H54 (cell line): ENCODE results near the gene RPS16.
A peak's percentile ranks its signal among the peaks of the same experiment; 100 is the strongest.

ENCODE experiments used
- DNase-seq: peaks from one replicate; pipeline ENCODE4 v3.0.0; 2011; ENCODE audit warnings: low spot score, mixed read lengths; ENCODE audit not compliant: insufficient read length
- FAIRE-seq: peaks from 3 replicates; lab custom pipeline; 2011; peaks lifted over from hg19 to GRCh38; lab: Jason Lieb, UNC
- POLR2A ChIP-seq: IDR thresholded peaks from 2 replicates; pipeline ENCODE4 v1.6.1; 2011; ENCODE audit warnings: low read depth, mild to moderate bottlenecking, low read length

Gene RPS16

GRCh38 chr19:39422020-39422419 lies 13.7 kb downstream of the RPS16 start:
- FAIRE-seq (no peak), DNase-seq (no peak)
- TF ChIP-seq POLR2A, result 0 out of 2 replicates have a peak, but pooled peaks have one; percentile 13

DNA sequence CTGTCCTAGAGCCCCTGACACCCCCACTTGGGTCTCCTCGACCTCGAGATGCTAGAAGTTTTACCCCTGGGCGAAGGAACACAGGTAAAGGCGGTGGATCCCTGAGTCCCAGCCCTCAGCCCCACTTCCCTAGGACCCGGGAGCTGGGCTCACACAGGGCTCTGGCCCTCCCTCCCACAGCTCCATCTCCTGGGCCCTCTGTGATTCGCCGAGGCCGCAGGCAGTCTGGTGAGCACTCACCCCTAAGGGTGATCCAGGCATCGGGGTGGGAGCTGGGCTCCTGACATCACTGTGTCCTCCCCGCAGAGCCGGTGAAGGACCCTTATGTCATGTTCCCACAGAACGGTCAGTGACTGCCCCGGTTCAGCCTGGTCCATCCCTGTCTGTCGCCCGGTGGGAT lies 15.0 kb downstream of the RPS16 start:
- DNase-seq (no peak), FAIRE-seq (no peak)
- no peak for TF ChIP-seq POLR2A

DNA sequence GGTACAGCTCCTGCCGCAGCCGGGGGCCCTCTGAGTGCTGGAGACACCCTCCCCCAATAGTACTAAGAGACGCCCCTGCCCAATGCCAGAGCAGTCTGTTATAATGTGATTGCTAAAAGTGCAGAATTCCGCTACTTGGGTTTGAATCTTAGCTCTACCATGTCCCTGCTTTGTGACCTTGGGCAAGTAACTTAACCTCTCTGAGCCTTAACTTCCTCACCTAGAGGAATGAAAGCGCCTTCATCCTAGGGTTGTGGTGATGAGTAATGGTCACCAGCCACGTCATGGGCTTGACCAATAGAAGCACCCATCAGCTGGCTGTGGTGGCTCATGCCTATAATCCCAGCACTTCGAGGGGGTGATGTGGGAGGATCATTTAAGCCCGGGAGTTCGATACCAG lies 16.7 kb downstream of the RPS16 start:
- DNase-seq (no peak), FAIRE-seq (no peak)
- TF ChIP-seq POLR2A, result no peak

GRCh38 chr19:39417463-39418181 lies 18.1 kb downstream of the RPS16 start:
- TF ChIP-seq POLR2A, result no peak
- FAIRE-seq (no peak), DNase-seq (no peak)

GRCh38 chr19:39416152-39417120 lies 19.3 kb downstream of the RPS16 start:
- DNase-seq, result no peak
- FAIRE-seq, result no peak
- no peak for TF ChIP-seq POLR2A

GRCh38 chr19:39415111-39416046 lies 20.4 kb downstream of the RPS16 start:
- no peak for FAIRE-seq

GRCh38 chr19:39413911-39414608 lies 21.7 kb downstream of the RPS16 start:
- no peak for TF ChIP-seq POLR2A
- DNase-seq, result no peak
- no peak for FAIRE-seq

More at GRCh38 chr19:39415111-39416046, 20.4 kb downstream of the RPS16 start:
- no peak for DNase-seq
- no peak for TF ChIP-seq POLR2A

DNA sequence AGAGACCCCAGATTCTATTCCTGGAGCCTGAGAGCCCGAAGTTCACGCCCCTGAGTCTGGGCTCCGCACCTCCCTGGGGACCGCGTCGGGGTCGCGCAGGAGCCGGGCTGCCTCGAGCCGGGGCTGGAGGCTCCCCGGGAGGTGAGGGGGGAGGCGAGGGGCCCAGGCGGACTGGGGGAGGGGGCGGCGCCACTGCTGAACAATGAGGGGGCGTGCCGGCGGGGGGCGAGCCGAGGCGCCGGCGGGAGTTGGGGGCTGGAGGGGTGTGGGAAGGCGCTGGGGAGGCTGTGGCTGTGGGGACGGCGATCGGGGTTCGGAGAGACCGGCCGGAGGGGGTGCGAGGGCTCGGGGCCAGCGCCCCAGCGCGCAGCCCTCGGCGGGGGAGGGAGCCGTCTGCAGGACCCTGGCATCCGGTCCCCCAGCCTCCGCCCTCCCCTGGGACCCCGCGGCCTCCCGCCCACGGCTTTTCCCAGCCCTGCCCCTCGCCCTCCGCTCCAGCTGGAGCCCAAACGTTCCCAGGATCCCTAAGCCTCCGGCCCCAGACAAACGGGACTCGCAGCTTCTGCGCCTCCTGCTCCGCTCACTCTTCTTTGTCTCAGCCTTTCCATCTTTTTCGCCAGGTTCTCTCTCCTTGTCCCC lies 22.4 kb downstream of the RPS16 start:
- DNase-seq, result no peak
- FAIRE-seq, result no peak
- TF ChIP-seq POLR2A, result peak; percentile 25; the same call in 1 of the 2 replicates

GRCh38 chr19:39412867-39413271 lies 22.9 kb downstream of the RPS16 start:
- DNase-seq (no peak), FAIRE-seq (no peak)
- no peak for TF ChIP-seq POLR2A

DNA sequence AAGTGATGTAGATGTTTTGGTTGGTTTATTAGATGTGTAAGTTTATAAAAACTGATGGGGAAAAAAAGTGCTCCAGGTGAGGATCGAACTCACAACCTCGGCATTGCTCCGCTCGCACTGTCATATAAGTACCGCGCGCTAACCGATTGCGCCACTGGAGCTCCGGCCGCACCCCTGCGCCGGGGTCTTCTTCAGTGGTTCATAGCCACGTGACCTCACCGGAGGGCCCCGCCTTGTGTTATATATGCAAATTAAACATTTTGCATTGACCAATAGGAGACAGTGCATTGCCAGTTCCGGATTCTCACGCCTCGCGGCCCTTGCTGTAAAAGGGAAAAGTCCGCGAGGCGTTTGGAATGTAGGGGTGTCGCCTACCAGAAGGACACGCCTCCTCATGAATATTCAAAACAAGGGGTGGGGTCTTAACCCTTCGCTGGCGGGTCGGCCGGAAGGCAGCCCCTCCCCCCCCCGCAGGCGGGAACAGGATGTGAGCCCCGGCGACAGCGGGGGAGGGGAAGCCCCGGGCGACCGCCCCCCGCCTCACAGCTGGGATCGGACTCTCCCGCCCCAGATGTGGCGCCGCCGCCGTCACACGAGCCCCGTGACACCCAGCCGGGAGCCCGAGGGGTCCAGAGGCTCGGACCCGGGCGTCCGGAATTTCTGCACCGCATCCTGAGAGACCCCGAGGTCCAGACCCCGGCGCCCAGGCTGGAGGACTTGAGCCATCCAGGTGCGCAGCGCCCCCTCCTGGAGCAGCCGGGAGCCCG lies 23.5 kb downstream of the RPS16 start, which contains the start of gene PLEKHG2:
TSS of gene PLEKHG2 (plus strand) at position 570 of the 767 bp plus-strand sequence. CDS start 1,418 bp downstream, outside the sequence.
- FAIRE-seq (peak; percentile 87), DNase-seq (peak; percentile 98)
- TF ChIP-seq POLR2A, result no peak; the same call in 1 of the 2 replicates

DNA sequence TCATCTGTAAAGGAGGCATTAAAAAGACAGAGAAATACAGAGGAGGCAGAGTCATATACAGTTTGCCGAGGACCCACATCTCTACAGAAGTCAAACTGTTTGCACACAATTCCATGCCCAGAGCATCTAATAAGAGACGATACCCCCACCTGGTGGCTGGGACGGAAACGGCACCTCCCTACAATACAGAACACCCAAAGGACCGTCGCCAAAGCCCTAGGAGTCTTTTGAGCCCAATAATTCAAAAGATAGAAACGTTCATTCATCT lies 24.0 kb downstream of the RPS16 start:
- peak; percentile 20 for FAIRE-seq
- no peak for TF ChIP-seq POLR2A
- peak; percentile 95 for DNase-seq
